NT2/D1 (cell line): Measurements from ENCODE around the gene C9orf153.

Experiments
- SUZ12 ChIP-seq: IDR thresholded peaks from 2 replicates; pipeline ENCODE4 v1.6.1; 2011; ENCODE audit not compliant: insufficient read length, insufficient read depth; ENCODE audit errors: extremely low read depth
- YY1 ChIP-seq: IDR thresholded peaks from 2 replicates; pipeline ENCODE4 v1.6.1; 2011; ENCODE audit not compliant: insufficient read length, insufficient read depth
- ZNF274 ChIP-seq: IDR thresholded peaks from 2 replicates; pipeline ENCODE4 v1.6.1; 2011; ENCODE audit warnings: mild to moderate bottlenecking, low read depth, low read length

DNA sequence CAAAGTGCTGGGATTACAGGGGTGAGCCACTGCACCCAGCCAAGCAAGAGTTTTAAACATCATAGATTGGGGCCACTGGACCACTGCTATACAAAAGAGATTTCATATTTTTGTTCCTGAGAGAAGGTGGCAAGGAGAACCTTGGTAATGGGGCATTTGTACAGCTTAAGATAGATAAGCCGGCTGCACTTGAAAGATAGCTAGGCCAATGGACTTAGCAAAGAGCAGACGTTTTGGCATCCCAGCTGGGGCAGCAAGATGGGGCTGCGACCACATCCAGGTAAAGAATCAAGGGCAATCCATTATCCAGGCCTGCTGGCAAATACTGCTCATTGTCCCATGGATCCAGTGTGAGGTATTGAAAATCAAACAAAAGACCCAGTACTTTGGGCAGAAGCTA lies 26.8 kb upstream of the C9orf153 start:
- TF ChIP-seq ZNF274 (no peak), YY1 (no peak), SUZ12 (no peak)
